ENCODE data around the gene INSRR. TPM values are rescaled to one million over a fixed set of nuclear protein-coding genes. Genes with fewer than 3 reads are reported as not detected.

INSRR gene
- total RNA-seq, 1 donor from 2014 or later, result 0.45 TPM

- H3K27ac Mint-ChIP-seq, result no peak overlapping the region
- H3K9me3 Mint-ChIP-seq, result no peaks in the 10 kb centered on the region
- DNase-seq (ENCODE audit: low spot score in 2 of 2, unreplicated experiment in 2 of 2), result no peak
- TF ChIP-seq CTCF (IDR thresholded peaks at IDR 0.05; ENCODE audit: unreplicated experiment), result no peak
- H3K4me3 Mint-ChIP-seq, result no peak overlapping the region
- H3K36me3 Mint-ChIP-seq, result no peaks in the 10 kb centered on the region
- H3K4me1 Mint-ChIP-seq, result no peaks in the 10 kb centered on the region
- H3K27me3 Mint-ChIP-seq (ENCODE audit: low read depth), result peaks cover 49% of the 10 kb centered on the region
Measured at GRCh38 chr1:156876281-156876680, 17.4 kb upstream of the INSRR start.

- no peak for TF ChIP-seq CTCF (IDR thresholded peaks at IDR 0.05; ENCODE audit: unreplicated experiment)
- Mint-ChIP-seq H3K27ac (no peak overlapping the region), H3K9me3 (no peaks in the 10 kb centered on the region), H3K4me1 (no peaks in the 10 kb centered on the region), H3K4me3 (no peak overlapping the region), H3K27me3 (ENCODE audit: low read depth) (peaks cover 47% of the 10 kb centered on the region), H3K36me3 (no peaks in the 10 kb centered on the region)
- no peak for DNase-seq (ENCODE audit: low spot score in 2 of 2, unreplicated experiment in 2 of 2)
Measured at GRCh38 chr1:156875341-156875615, 16.4 kb upstream of the INSRR start.

- TF ChIP-seq CTCF (IDR thresholded peaks at IDR 0.05; ENCODE audit: unreplicated experiment), result no peak
- Mint-ChIP-seq H3K36me3 (no peaks in the 10 kb centered on the region), H3K4me3 (no peak overlapping the region), H3K9me3 (no peaks in the 10 kb centered on the region), H3K27ac (no peak overlapping the region), H3K4me1 (no peaks in the 10 kb centered on the region), H3K27me3 (ENCODE audit: low read depth) (peaks cover 47% of the 10 kb centered on the region)
- no peak for DNase-seq (ENCODE audit: low spot score in 2 of 2, unreplicated experiment in 2 of 2)
Measured at GRCh38 chr1:156874572-156875340, 15.8 kb upstream of the INSRR start.

GRCh38 chr1:156874142-156874541 is 15.2 kb upstream of the INSRR start:
- Mint-ChIP-seq H3K9me3 (no peaks in the 10 kb centered on the region), H3K27ac (no peak overlapping the region), H3K4me1 (no peaks in the 10 kb centered on the region), H3K4me3 (no peak overlapping the region), H3K27me3 (ENCODE audit: low read depth) (peaks cover 44% of the 10 kb centered on the region), H3K36me3 (no peaks in the 10 kb centered on the region)
- TF ChIP-seq CTCF (IDR thresholded peaks at IDR 0.05; ENCODE audit: unreplicated experiment), result no peak
- DNase-seq (ENCODE audit: low spot score in 2 of 2, unreplicated experiment in 2 of 2), result no peak

GRCh38 chr1:156873659-156874058 is 14.7 kb upstream of the INSRR start:
- no peak for DNase-seq (ENCODE audit: low spot score in 2 of 2, unreplicated experiment in 2 of 2)

More at GRCh38 chr1:156873659-156874058, 14.7 kb upstream of the INSRR start:
- Mint-ChIP-seq H3K4me1 (no peaks in the 10 kb centered on the region), H3K27me3 (ENCODE audit: low read depth) (peaks cover 40% of the 10 kb centered on the region), H3K9me3 (no peaks in the 10 kb centered on the region), H3K36me3 (no peaks in the 10 kb centered on the region), H3K27ac (no peak overlapping the region), H3K4me3 (no peak overlapping the region)
- TF ChIP-seq CTCF (IDR thresholded peaks at IDR 0.05; ENCODE audit: unreplicated experiment), result no peak

All from mesothelial cell of epicardium (in vitro differentiated cells).